Neural progenitor cell (in vitro differentiated cells): ENCODE data around the gene FAM50A.

Source experiments
- CTCF ChIP-seq: fragments of 200-600 bp; sonication (generic); IDR thresholded peaks from 2 replicates; pipeline ENCODE4 v1.5.1; 2017; ENCODE audit warnings: antibody characterized with exemption, mild to moderate bottlenecking
- EZH2 ChIP-seq: fragments of 200-600 bp; sonication (generic); IDR thresholded peaks from 2 replicates; pipeline ENCODE4 v1.6.1; 2017; ENCODE audit warnings: antibody characterized with exemption, mild to moderate bottlenecking, moderate library complexity

GRCh38 chrX:154488336-154489075 is 44.6 kb downstream of the FAM50A start:
- no peak for TF ChIP-seq CTCF
- TF ChIP-seq EZH2: no peak
